HCT116 (cell line): ENCODE measurements around the gene SOCS3. TPM values are rescaled to one million over a fixed set of nuclear protein-coding genes. Genes with fewer than 3 reads are reported as not detected.

Experiments used
- ATAC-seq: fragments of 200-7000 bp; cut with Tn5 transposase; 2 replicates; pipeline ENCODE4 v1.9.1; 2020; ENCODE audit warnings: mild to moderate bottlenecking, moderate library complexity
- BruUV-seq: library from RNA; stranded (reverse); fragments of 400-500 nt; replicated peaks from 2 replicates; lab custom pipeline; 2021; lab: Mats Ljungman, UMichigan
- CTCF ChIA-PET: fragments of 300-600 bp; sonication (Branson Sonifier 250); formaldehyde crosslinking; loops from one replicate; lab custom pipeline; 2021; ENCODE audit warnings: antibody characterized with exemption; lab: Charles Lee
- POLR2A ChIA-PET: fragments of 300-600, 350-600 bp; sonication (Branson Sonifier 250); formaldehyde crosslinking; loops from one replicate; lab custom pipeline; 2021; ENCODE audit warnings: antibody characterized with exemption; lab: Charles Lee
- RAD21 ChIA-PET, 2 experiments: fragments of 300-600 bp; sonication (Branson Sonifier 250); formaldehyde crosslinking; loops; one replicate each; lab custom pipeline; 2023; ENCODE audit warnings: low total read pairs in 2 of 2; ENCODE audit not compliant: uncharacterized antibody in 2 of 2, unreplicated experiment in 2 of 2, low non-redundant PET in 1 of 2; lab: Charles Lee
- DNase-seq: peaks from one replicate; pipeline ENCODE4 v3.0.0-alpha.2; 2010; ENCODE audit warnings: low read depth, low spot score
- H2AFZ ChIP-seq: fragments of 200-600 bp; shearing (Covaris generic), sonication (generic); 2 replicates; pipeline ENCODE4 v1.6.1; 2017; ENCODE audit warnings: low read depth, mixed run types, mixed read lengths, antibody characterized with exemption, low read length; ENCODE audit not compliant: poor library complexity, severe bottlenecking
- H3K27ac ChIP-seq: 2 replicates; pipeline ENCODE4 v1.5.1; 2012; ENCODE audit warnings: low read depth, low read length
- H3K27me3 ChIP-seq: fragments of 200-600 bp; sonication (generic); 2 replicates; pipeline ENCODE4 v1.6.1; 2016; ENCODE audit warnings: mixed run types, low read length, mixed read lengths; ENCODE audit not compliant: insufficient read depth
- H3K36me3 ChIP-seq, 2 experiments: fragments of 200-500 bp in 1 of 2; fragments of 200-600 bp in 1 of 2; sonication (Bioruptor generic) in 1 of 2; sonication (generic) in 1 of 2; 2 replicates each; pipeline versions ENCODE4 v1.5.1 to v1.6.1; 2014 to 2016; ENCODE audit warnings: low read length in 2 of 2, inconsistent platforms in 1 of 2, mixed read lengths in 1 of 2, mixed run types in 1 of 2; ENCODE audit not compliant: insufficient read depth in 2 of 2, control insufficient read depth in 1 of 2
- H3K4me1 ChIP-seq, 2 experiments: fragments of 200-600 bp in 1 of 2; sonication (generic) in 1 of 2; 2 replicates each; pipeline versions ENCODE4 v1.5.1 to v1.6.1; 2012 to 2017; ENCODE audit warnings: low read length in 2 of 2, inconsistent platforms in 1 of 2, mild to moderate bottlenecking in 1 of 2, mixed read lengths in 1 of 2, mixed run types in 1 of 2, moderate library complexity in 1 of 2; ENCODE audit not compliant: insufficient read depth in 2 of 2, control insufficient read depth in 1 of 2
- H3K4me2 ChIP-seq: fragments of 200-600 bp; sonication (generic); 2 replicates; pipeline ENCODE4 v1.6.1; 2017; ENCODE audit warnings: mixed run types, low read length, mixed read lengths
- H3K4me3 ChIP-seq, 2 experiments: fragments of 200-600 bp in 1 of 2; sonication (generic) in 1 of 2; replicated peaks in 1 of 2; 2 replicates each; pipeline ENCODE4 v1.5.1; 2011 to 2016; ENCODE audit warnings: low read length in 2 of 2, control low read depth in 1 of 2, low read depth in 1 of 2, mild to moderate bottlenecking in 1 of 2, mixed read lengths in 1 of 2, mixed run types in 1 of 2
- H3K79me2 ChIP-seq: fragments of 200-600 bp; sonication (generic); 2 replicates; pipeline ENCODE4 v1.6.1; 2017; ENCODE audit warnings: mild to moderate bottlenecking, mixed run types, low read length, moderate library complexity, mixed read lengths; ENCODE audit not compliant: insufficient read depth
- H3K9ac ChIP-seq: fragments of 200-600 bp; sonication (generic); 2 replicates; pipeline ENCODE4 v1.6.1; 2016; ENCODE audit warnings: low read length, mixed read lengths
- H3K9me2 ChIP-seq: fragments of 200-600 bp; sonication (generic), shearing (Covaris generic); 2 replicates; pipeline ENCODE4 v1.6.1; 2017; ENCODE audit warnings: mixed run types, mild to moderate bottlenecking, moderate library complexity; ENCODE audit not compliant: insufficient read depth
- H3K9me3 ChIP-seq, 2 experiments: fragments of 200-500 bp in 1 of 2; fragments of 200-600 bp in 1 of 2; sonication (Bioruptor generic) in 1 of 2; sonication (generic) in 1 of 2; 2 replicates each; pipeline ENCODE4 v1.6.1; 2014 to 2017; ENCODE audit warnings: low read length in 2 of 2, mixed read lengths in 2 of 2, inconsistent platforms in 1 of 2, low read depth in 1 of 2, mild to moderate bottlenecking in 1 of 2, mixed run types in 1 of 2, moderate library complexity in 1 of 2; ENCODE audit not compliant: control insufficient read depth in 1 of 2, insufficient read depth in 1 of 2
- H4K20me1 ChIP-seq: fragments of 200-600 bp; sonication (generic), shearing (Covaris generic); 2 replicates; pipeline ENCODE4 v1.6.1; 2017; ENCODE audit warnings: mixed run types, mild to moderate bottlenecking, moderate library complexity; ENCODE audit not compliant: insufficient read depth
- ATF3 ChIP-seq: IDR thresholded peaks from 2 replicates; pipeline ENCODE4 v1.6.1; 2012
- CBX3 ChIP-seq: IDR thresholded peaks from 2 replicates; pipeline ENCODE4 v1.6.1; 2012; ENCODE audit warnings: low read depth
- EGR1 ChIP-seq: IDR thresholded peaks from 2 replicates; pipeline ENCODE4 v1.6.1; 2012; ENCODE audit warnings: low read depth
- EZH2 ChIP-seq: fragments of 200-600 bp; sonication (generic); IDR thresholded peaks from 2 replicates; pipeline ENCODE4 v1.6.1; 2017; ENCODE audit warnings: antibody characterized with exemption, mixed run types
- FOSL1 ChIP-seq: IDR thresholded peaks from 2 replicates; pipeline ENCODE4 v1.6.1; 2012; ENCODE audit warnings: low read depth
- JUND ChIP-seq: IDR thresholded peaks from 2 replicates; pipeline ENCODE4 v1.6.1; 2012
- POLR2A ChIP-seq: IDR thresholded peaks from 2 replicates; pipeline ENCODE4 v1.7.0; 2011; ENCODE audit warnings: borderline replicate concordance; ENCODE audit not compliant: insufficient read depth, insufficient read length; ENCODE audit errors: extremely low read depth
- POLR2AphosphoS5 ChIP-seq: IDR thresholded peaks from 2 replicates; pipeline ENCODE4 v1.6.1; 2011; ENCODE audit warnings: mild to moderate bottlenecking, low read depth, low read length, moderate library complexity
- SIN3A ChIP-seq: IDR thresholded peaks from 2 replicates; pipeline ENCODE4 v1.6.1; 2012; ENCODE audit warnings: low read depth
- SP1 ChIP-seq: IDR thresholded peaks from 2 replicates; pipeline ENCODE4 v1.6.1; 2012; ENCODE audit warnings: low read depth
- SRF ChIP-seq: IDR thresholded peaks from 2 replicates; pipeline ENCODE4 v1.6.1; 2012; ENCODE audit warnings: low read depth
- TCF7L2 ChIP-seq: IDR thresholded peaks from 2 replicates; pipeline ENCODE4 v1.7.0; 2011; ENCODE audit warnings: borderline replicate concordance, inconsistent platforms; ENCODE audit not compliant: insufficient read depth, insufficient read length; ENCODE audit errors: extremely low read depth
- YY1 ChIP-seq: IDR thresholded peaks from 2 replicates; pipeline ENCODE4 v1.6.1; 2011; ENCODE audit warnings: low read length, low read depth, moderate library complexity, mild to moderate bottlenecking; ENCODE audit not compliant: insufficient replicate concordance; ENCODE audit errors: extremely low read depth
- ZFX ChIP-seq: fragments of 450-650 bp; IDR thresholded peaks from 2 replicates; pipeline ENCODE4 v1.6.1; 2017
- intact Hi-C: fragments of 100-400 bp; cut with micrococcal nuclease; formaldehyde crosslinking; loops from 2 replicates; pipeline ENCODE4 v1.10.0; 2022
- total RNA-seq: library from RNA; stranded (reverse); gene quantifications from one replicate; pipeline ENCODE4 v1.2.1, GENCODE V29; 2021; ENCODE audit not compliant: unreplicated experiment
- TF ChIP-seq, protein P1 (sequence below): IDR thresholded peaks from 2 replicates; pipeline ENCODE4 v1.6.1; 2011; ENCODE audit warnings: mild to moderate bottlenecking, low read length, moderate library complexity; ENCODE audit not compliant: insufficient replicate concordance; ENCODE audit errors: extremely low read depth
- TF ChIP-seq, protein P2 (sequence below): IDR thresholded peaks from 2 replicates; pipeline ENCODE4 v1.6.1; 2012

Gene SOCS3
- total RNA-seq, 1 experiment from 2014 or later, result 26.7 TPM

- no peak overlapping the region for H3K9ac ChIP-seq
- H3K9me2 ChIP-seq, result no peaks in the 10 kb centered on the region
- no peaks in the 10 kb centered on the region for H3K9me3 ChIP-seq
- H3K27ac ChIP-seq, result no peak overlapping the region
- H3K4me3 ChIP-seq, result no peak overlapping the region
- ChIA-PET POLR2A (no interaction called here), CTCF (interaction anchor here (1.7 kb wide), 1 partner anchor 8 kb away, joined by 7 read pairs; no protein-coding TSS in a partner anchor)
- H3K4me2 ChIP-seq, result no peak overlapping the region
- no TSS peak for BruUV-seq
- ATAC-seq (no peak), DNase-seq (no peak)
- H3K79me2 ChIP-seq, result peaks cover 30% of the 10 kb centered on the region
- intact Hi-C loops, result no loop called here
- no peaks in the 10 kb centered on the region for H3K4me1 ChIP-seq
- peaks cover 3% of the 10 kb centered on the region; the same call in 1 of the 2 replicates for H4K20me1 ChIP-seq
- H3K36me3 ChIP-seq, result peaks cover 52 to 79% of the 10 kb centered on the region in 2 experiments; a peak in 3 of 4 replicates
- TF ChIP-seq, protein P1, sequence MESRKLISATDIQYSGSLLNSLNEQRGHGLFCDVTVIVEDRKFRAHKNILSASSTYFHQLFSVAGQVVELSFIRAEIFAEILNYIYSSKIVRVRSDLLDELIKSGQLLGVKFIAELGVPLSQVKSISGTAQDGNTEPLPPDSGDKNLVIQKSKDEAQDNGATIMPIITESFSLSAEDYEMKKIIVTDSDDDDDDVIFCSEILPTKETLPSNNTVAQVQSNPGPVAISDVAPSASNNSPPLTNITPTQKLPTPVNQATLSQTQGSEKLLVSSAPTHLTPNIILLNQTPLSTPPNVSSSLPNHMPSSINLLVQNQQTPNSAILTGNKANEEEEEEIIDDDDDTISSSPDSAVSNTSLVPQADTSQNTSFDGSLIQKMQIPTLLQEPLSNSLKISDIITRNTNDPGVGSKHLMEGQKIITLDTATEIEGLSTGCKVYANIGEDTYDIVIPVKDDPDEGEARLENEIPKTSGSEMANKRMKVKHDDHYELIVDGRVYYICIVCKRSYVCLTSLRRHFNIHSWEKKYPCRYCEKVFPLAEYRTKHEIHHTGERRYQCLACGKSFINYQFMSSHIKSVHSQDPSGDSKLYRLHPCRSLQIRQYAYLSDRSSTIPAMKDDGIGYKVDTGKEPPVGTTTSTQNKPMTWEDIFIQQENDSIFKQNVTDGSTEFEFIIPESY, result no peak
- TF ChIP-seq POLR2A, result no peak
- TF ChIP-seq, all 23 proteins: peak for 0
- RAD21 ChIA-PET, result no interaction called here
- Histone ChIP-seq H3K27me3 (no peaks in the 10 kb centered on the region), H2AFZ (no peak overlapping the region)
These were observed 39.8 kb upstream of the SOCS3 start for GRCh38 chr17:78399693-78400144.

DNA sequence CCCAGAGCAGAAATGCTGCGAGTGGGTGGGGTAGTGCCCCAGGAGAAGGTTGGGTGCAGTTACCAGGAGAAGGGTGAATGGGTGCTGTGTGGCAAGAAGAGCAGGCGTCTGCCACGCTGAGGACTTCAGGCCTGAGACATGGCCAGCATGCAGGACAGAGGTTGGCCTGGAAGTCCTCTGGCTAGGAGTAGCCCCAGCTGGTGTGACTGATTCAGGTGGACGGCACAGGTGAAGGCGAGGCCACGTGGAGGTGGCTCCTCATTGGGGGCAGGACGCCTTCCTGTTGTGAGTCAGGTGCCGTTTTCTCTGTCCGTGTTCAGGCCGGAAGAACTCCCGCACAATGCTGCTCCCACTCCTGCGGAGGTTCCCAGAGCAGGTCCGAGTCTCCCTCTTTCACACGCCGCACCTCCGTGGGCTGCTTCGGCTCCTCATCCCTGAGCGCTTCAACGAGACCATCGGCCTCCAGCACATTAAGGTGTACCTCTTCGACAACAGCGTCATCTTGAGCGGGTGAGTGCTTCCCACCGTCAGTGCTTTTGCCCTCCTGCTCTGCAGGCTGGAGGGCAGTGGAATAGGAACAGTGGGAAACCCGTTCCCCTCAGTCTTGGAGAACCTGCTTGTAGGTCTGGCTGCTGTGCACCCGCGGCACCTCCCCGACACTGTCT, 39.3 kb upstream of the SOCS3 start:
- peaks cover 51 to 74% of the 10 kb centered on the region in 2 experiments; a peak in 3 of 4 replicates for H3K36me3 ChIP-seq
- RAD21 ChIA-PET, result no interaction called here
- ATAC-seq (no peak), DNase-seq (no peak)
- CTCF ChIA-PET, result no interaction called here
- no peaks in the 10 kb centered on the region for H3K9me2 ChIP-seq
- peaks cover 3% of the 10 kb centered on the region; the same call in 1 of the 2 replicates for H4K20me1 ChIP-seq
- no peaks in the 10 kb centered on the region for H3K4me1 ChIP-seq
- no peak overlapping the region for H3K27ac ChIP-seq
- H3K4me2 ChIP-seq, result no peak overlapping the region
- no peak overlapping the region for H3K4me3 ChIP-seq
- no peak overlapping the region for H2AFZ ChIP-seq
- no peaks in the 10 kb centered on the region for H3K9me3 ChIP-seq
- H3K27me3 ChIP-seq, result no peaks in the 10 kb centered on the region
- H3K9ac ChIP-seq, result no peak overlapping the region
- peaks cover 35% of the 10 kb centered on the region for H3K79me2 ChIP-seq
- no TSS peak for BruUV-seq
- intact Hi-C loops, result no loop called here
- POLR2A ChIA-PET, result no interaction called here
- TF ChIP-seq JUND (no peak), ATF3 (no peak), CBX3 (no peak), POLR2AphosphoS5 (no peak), YY1 (no peak), SIN3A (no peak), TCF7L2 (no peak), POLR2A (no peak), EGR1 (no peak), EZH2 (no peak), SP1 (no peak), SRF (no peak), ZFX (no peak), FOSL1 (no peak)
- TF ChIP-seq, protein P2, sequence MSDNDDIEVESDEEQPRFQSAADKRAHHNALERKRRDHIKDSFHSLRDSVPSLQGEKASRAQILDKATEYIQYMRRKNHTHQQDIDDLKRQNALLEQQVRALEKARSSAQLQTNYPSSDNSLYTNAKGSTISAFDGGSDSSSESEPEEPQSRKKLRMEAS, result no peak
- TF ChIP-seq, protein P1, result no peak
